Dendritic cell treated with granulocyte-macrophage colony-stimulating factor and Interleukin-4, amounts not matched to agents 40 ng/mL and 50 ng/mL, for 4 days (primary cell): Measurements from ENCODE around the gene PTPN9.
"Not testable (repeated sequence)": the region's sequence is repeated elsewhere in the genome, so short reads cannot be mapped to it uniquely, and the experiment has no call there.

Experiments used
- H3K27ac Mint-ChIP-seq: one replicate; pipeline ENCODE4 v1.8.0; 2022; ENCODE audit warnings: mild to moderate bottlenecking, mixed read lengths
- H3K27me3 Mint-ChIP-seq: one replicate; pipeline ENCODE4 v1.8.0; 2022; ENCODE audit warnings: mild to moderate bottlenecking, mixed read lengths
- H3K36me3 Mint-ChIP-seq: one replicate; pipeline ENCODE4 v1.8.0; 2022; ENCODE audit warnings: low read depth, mixed read lengths
- H3K4me1 Mint-ChIP-seq: one replicate; pipeline ENCODE4 v1.8.0; 2022; ENCODE audit warnings: low read depth, mixed read lengths
- H3K4me3 Mint-ChIP-seq: one replicate; pipeline ENCODE4 v1.8.0; 2022; ENCODE audit warnings: mild to moderate bottlenecking, moderate library complexity, mixed read lengths
- H3K9me3 Mint-ChIP-seq: one replicate; pipeline ENCODE4 v1.8.0; 2022; ENCODE audit warnings: mixed read lengths
- intact Hi-C: fragments of 100-400 bp; cut with micrococcal nuclease; formaldehyde crosslinking; loops from one replicate; pipeline ENCODE4 v1.15.0; 2022

Gene PTPN9

DNA sequence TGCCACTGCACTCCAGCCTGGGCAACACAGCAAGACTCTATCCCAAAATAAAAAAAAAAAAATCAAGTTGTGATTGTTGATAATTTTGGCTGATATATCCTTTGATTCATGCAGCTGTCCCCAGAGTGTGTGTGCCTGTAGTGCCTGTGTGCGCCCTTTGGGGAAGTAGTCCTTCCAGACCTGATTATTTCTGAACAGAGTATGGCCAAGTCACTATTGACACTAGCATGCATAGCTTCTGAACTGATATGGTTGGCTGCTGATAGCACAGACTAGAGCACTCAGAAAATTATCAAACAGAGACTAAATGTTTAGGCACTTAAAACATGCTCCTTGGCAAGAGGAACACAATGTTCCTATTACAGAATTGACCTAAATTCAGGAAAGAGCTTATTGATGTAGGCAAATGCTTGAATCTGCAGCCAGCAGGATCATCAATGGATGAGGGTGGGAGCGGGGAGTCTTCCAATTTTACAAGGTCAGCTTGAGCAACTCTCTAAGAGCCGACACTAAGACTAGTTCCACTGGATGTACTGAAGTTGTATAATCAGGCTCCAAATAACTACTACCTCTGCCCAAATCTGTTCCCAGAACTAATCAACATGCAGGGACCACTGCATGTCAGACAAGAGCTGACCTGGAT, 17.7 kb upstream of the PTPN9 start:
- no peaks in the 10 kb centered on the region for H3K27me3 Mint-ChIP-seq
- H3K4me3 Mint-ChIP-seq, result no peak overlapping the region
- peaks cover 94% of the 10 kb centered on the region for H3K36me3 Mint-ChIP-seq
- H3K4me1 Mint-ChIP-seq, result peaks cover 20% of the 10 kb centered on the region
- intact Hi-C loops, result no loop called here
- H3K9me3 Mint-ChIP-seq, result no peaks in the 10 kb centered on the region
- H3K27ac Mint-ChIP-seq, result peak overlapping the region; percentile 63

DNA sequence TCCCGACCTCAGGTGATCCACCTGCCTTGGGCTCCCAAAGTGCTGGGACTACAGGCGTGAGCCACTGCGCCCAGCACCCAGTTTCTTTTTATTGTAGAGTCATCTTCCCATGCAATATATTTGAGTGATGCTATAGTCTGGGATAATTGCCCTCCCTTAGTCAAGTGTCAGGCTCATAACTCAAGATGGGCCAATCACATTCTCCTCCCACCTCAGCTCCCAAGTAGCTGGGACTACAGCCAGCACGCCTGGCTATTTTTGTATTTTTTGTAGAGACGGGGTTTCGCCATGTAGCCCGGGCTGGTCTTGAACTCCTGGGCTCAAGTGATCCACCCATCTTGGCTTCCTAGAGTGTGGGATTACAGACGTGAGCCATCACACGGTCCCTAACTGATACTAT, 15.2 kb upstream of the PTPN9 start:
- no peak overlapping the region for H3K27ac Mint-ChIP-seq
- H3K27me3 Mint-ChIP-seq, result no peaks in the 10 kb centered on the region
- no peaks in the 10 kb centered on the region for H3K9me3 Mint-ChIP-seq
- H3K4me3 Mint-ChIP-seq, result no peak overlapping the region
- intact Hi-C loops, result no loop called here
- H3K4me1 Mint-ChIP-seq, result peaks cover 20% of the 10 kb centered on the region
- peaks cover 90% of the 10 kb centered on the region for H3K36me3 Mint-ChIP-seq

- Mint-ChIP-seq H3K36me3 (peaks cover 79% of the 10 kb centered on the region), H3K9me3 (no peaks in the 10 kb centered on the region), H3K4me1 (peaks cover 2% of the 10 kb centered on the region), H3K27ac (no peak overlapping the region), H3K27me3 (no peaks in the 10 kb centered on the region), H3K4me3 (no peak overlapping the region)
- intact Hi-C loops, result no loop called here
Measured at GRCh38 chr15:75591655-75592364, 12.7 kb upstream of the PTPN9 start.

- H3K36me3 Mint-ChIP-seq, result peaks cover 70% of the 10 kb centered on the region
- no peaks in the 10 kb centered on the region for H3K9me3 Mint-ChIP-seq
- H3K4me3 Mint-ChIP-seq, result no peak overlapping the region
- no peak overlapping the region for H3K27ac Mint-ChIP-seq
- intact Hi-C loops, result no loop called here
- no peaks in the 10 kb centered on the region for H3K4me1 Mint-ChIP-seq
- no peaks in the 10 kb centered on the region for H3K27me3 Mint-ChIP-seq
Measured at GRCh38 chr15:75590239-75590638, 11.1 kb upstream of the PTPN9 start.

- H3K4me3 Mint-ChIP-seq, result no peak overlapping the region
- no peaks in the 10 kb centered on the region for H3K9me3 Mint-ChIP-seq
- H3K27ac Mint-ChIP-seq, result no peak overlapping the region
- H3K27me3 Mint-ChIP-seq, result no peaks in the 10 kb centered on the region
- intact Hi-C loops, result no loop called here
- peaks cover 7% of the 10 kb centered on the region for H3K4me1 Mint-ChIP-seq
- H3K36me3 Mint-ChIP-seq, result peaks cover 62% of the 10 kb centered on the region
Measured at GRCh38 chr15:75589071-75589470, 10.0 kb upstream of the PTPN9 start.

- H3K27me3 Mint-ChIP-seq, H3K4me3 Mint-ChIP-seq, H3K9me3 Mint-ChIP-seq, H3K27ac Mint-ChIP-seq, intact Hi-C loops: not testable (repeated sequence)
- peaks cover 38% of the 10 kb centered on the region for H3K36me3 Mint-ChIP-seq
- peaks cover 16% of the 10 kb centered on the region for H3K4me1 Mint-ChIP-seq
Measured at GRCh38 chr15:75586422-75586821, 7.3 kb upstream of the PTPN9 start.

DNA sequence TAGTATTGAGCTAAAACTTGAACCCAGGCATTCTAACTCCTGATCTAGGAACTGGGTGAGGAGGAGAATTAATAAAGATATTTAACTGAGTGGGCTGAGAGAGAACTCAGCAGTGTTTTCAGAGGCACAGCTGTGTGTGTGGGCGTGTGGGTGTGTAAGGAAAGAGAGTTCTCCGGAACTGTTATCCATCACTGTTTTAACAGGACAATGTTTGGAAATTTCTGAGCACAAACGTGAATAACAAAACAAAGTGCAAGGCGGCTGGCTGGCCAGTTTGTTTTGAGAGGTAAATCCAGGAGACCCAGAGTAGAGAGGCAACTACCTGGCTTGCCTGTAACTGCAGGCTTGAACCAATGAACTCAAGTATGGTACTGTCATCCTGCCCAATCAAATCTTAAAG, 5.0 kb upstream of the PTPN9 start:
- H3K36me3 Mint-ChIP-seq, result peaks cover 17% of the 10 kb centered on the region
- H3K4me1 Mint-ChIP-seq, result peaks cover 22% of the 10 kb centered on the region
- intact Hi-C loops, result no loop called here
- peak overlapping the region; percentile 25 for H3K27ac Mint-ChIP-seq
- H3K4me3 Mint-ChIP-seq, result no peak overlapping the region
- no peaks in the 10 kb centered on the region for H3K27me3 Mint-ChIP-seq
- H3K9me3 Mint-ChIP-seq, result no peaks in the 10 kb centered on the region

- Mint-ChIP-seq H3K27me3 (no peaks in the 10 kb centered on the region), H3K4me3 (no peak overlapping the region), H3K27ac (peak overlapping the region; percentile 25), H3K4me1 (peaks cover 22% of the 10 kb centered on the region), H3K9me3 (no peaks in the 10 kb centered on the region), H3K36me3 (peaks cover 13% of the 10 kb centered on the region)
- intact Hi-C loops, result no loop called here
Measured at GRCh38 chr15:75583701-75584100, 4.6 kb upstream of the PTPN9 start.

DNA sequence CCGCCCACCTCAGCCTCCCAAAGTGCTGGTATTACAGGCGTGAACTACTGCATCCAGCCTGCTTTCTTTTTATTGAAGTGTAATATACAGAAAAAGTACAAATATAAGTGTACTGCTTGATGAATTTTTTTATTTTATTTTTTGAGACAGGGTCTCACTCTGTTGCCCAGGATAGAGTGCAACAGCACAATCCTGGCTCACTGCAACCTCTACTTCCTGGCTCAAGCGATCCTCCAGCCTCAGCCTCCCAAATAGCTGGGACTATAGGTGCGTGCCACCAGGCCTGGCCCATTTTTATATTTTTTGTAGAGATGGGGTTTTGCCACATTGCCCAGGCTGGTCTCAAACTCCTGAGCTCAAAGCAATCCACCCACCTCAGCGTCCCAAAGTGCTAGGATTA, 3.8 kb upstream of the PTPN9 start:
- peak overlapping the region; percentile 25 for H3K27ac Mint-ChIP-seq
- H3K9me3 Mint-ChIP-seq, H3K4me3 Mint-ChIP-seq, H3K27me3 Mint-ChIP-seq, intact Hi-C loops: not testable (repeated sequence)
- H3K4me1 Mint-ChIP-seq, result peaks cover 22% of the 10 kb centered on the region
- peaks cover 19% of the 10 kb centered on the region for H3K36me3 Mint-ChIP-seq

GRCh38 chr15:75578173-75578947, 755 bp downstream of the PTPN9 start:
- H3K36me3 Mint-ChIP-seq, result peaks cover 24% of the 10 kb centered on the region
- H3K4me1 Mint-ChIP-seq, result peaks cover 20% of the 10 kb centered on the region
- no peaks in the 10 kb centered on the region for H3K9me3 Mint-ChIP-seq
- peak overlapping the region; percentile 95 for H3K27ac Mint-ChIP-seq
- H3K4me3 Mint-ChIP-seq, result peak overlapping the region; percentile 92
- intact Hi-C loops, result loop anchor here (5.0 kb wide), 4 partner anchors 46 to 126 kb away; partner anchors contain the start of genes SIN3A, SNUPN and SNX33
- no peaks in the 10 kb centered on the region for H3K27me3 Mint-ChIP-seq

GRCh38 chr15:75577401-75578172, 1.5 kb downstream of the PTPN9 start:
- Mint-ChIP-seq H3K4me1 (peaks cover 26% of the 10 kb centered on the region), H3K4me3 (peak overlapping the region; percentile 92), H3K9me3 (no peaks in the 10 kb centered on the region), H3K27me3 (no peaks in the 10 kb centered on the region), H3K36me3 (peaks cover 24% of the 10 kb centered on the region), H3K27ac (peak overlapping the region; percentile 95)
- intact Hi-C loops, result loop anchor here (5.0 kb wide), 4 partner anchors 45 to 125 kb away; partner anchors contain the start of genes SIN3A, SNUPN and SNX33

- Mint-ChIP-seq H3K27ac (peak overlapping the region; percentile 17), H3K4me1 (peaks cover 39% of the 10 kb centered on the region), H3K36me3 (peaks cover 44% of the 10 kb centered on the region), H3K9me3 (no peaks in the 10 kb centered on the region), H3K4me3 (no peak overlapping the region), H3K27me3 (no peaks in the 10 kb centered on the region)
- intact Hi-C loops, result no loop called here
Measured at GRCh38 chr15:75573648-75574384, 5.3 kb downstream of the PTPN9 start.
